Tibial artery (tissue), 4 donors: ENCODE measurements around the gene PPP2CA.

ENCODE experiments used
- DNase-seq, 2 donors: peaks; one replicate each; pipeline ENCODE4 v3.0.0-alpha.2; 2019
- H3K27ac ChIP-seq, 2 donors: fragments of 200-600 bp; sonication (generic) in 1 of 2; 1 replicate in 1 of 2; 2 replicates in 1 of 2; pipeline ENCODE4 v1.5.1; 2018 to 2019; ENCODE audit warnings: mild to moderate bottlenecking in 1 of 2
- H3K27me3 ChIP-seq, 2 donors: fragments of 200-600 bp; sonication (generic) in 1 of 2; one replicate each; pipeline versions ENCODE4 v1.5.1 to v1.6.0; 2016 to 2019
- H3K36me3 ChIP-seq, 3 donors: fragments of 200-600 bp; sonication (generic) in 2 of 3; one replicate each; pipeline ENCODE4 v1.5.1; 2016 to 2019; ENCODE audit warnings: mild to moderate bottlenecking in 2 of 3
- H3K4me1 ChIP-seq, 4 donors: fragments of 200-600 bp; sonication (generic) in 2 of 4; 1 replicate in 3 of 4; 2 replicates in 1 of 4; pipeline ENCODE4 v1.5.1; 2016 to 2019
- H3K4me3 ChIP-seq, 2 donors: fragments of 200-600 bp; sonication (generic) in 1 of 2; 1 replicate in 1 of 2; 2 replicates in 1 of 2; pipeline ENCODE4 v1.5.1; 2018 to 2019; ENCODE audit warnings: mild to moderate bottlenecking in 2 of 2
- H3K9me3 ChIP-seq, 3 donors: fragments of 200-600 bp; sonication (generic) in 1 of 3; one replicate each; pipeline ENCODE4 v1.5.1; 2016 to 2019
- intact Hi-C: fragments of 100-400 bp; cut with DNase I; formaldehyde crosslinking; loops from one replicate; pipeline ENCODE4 v1.15.0; 2023; ENCODE audit warnings: low total_unique reads
- TF ChIP-seq, protein P1 (sequence below), 2 experiments: fragments of 200-600 bp in 1 of 2; fragments of 450-650 bp in 1 of 2; IDR thresholded peaks; one replicate each; pipeline ENCODE4 v1.5.1; 2017 to 2019; ENCODE audit warnings: antibody characterized with exemption in 2 of 2, mild to moderate bottlenecking in 1 of 2, moderate library complexity in 1 of 2

Gene PPP2CA

DNA sequence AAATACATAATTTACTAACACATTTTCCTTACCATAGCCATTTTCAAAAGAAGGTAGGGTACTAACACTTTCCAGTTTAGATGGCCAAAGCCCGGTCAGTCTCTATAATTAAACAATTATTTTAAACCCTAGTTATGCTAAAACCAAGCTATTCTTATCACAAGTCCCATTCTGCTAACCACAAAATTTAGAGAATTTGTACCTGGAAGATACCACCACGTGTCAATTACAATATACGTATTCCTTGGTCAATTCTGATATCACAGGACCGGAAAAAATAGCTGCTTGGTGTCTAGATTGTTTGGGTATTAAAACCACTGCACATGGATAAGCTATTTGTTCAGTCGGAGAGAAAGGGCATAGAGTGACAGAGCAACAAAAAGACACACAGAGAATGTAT, 30.2 kb downstream of the PPP2CA start:
- no peaks in the 10 kb centered on the region for H3K4me1 ChIP-seq
- no peaks in the 10 kb centered on the region for H3K9me3 ChIP-seq
- no peak for DNase-seq
- no peak overlapping the region for H3K4me3 ChIP-seq
- no peak overlapping the region for H3K27ac ChIP-seq
- intact Hi-C loops: no loop called here
- H3K27me3 ChIP-seq: no peaks in the 10 kb centered on the region
- H3K36me3 ChIP-seq: peaks cover 48 to 66% (median 59%) of the 10 kb centered on the region in 3 donors
- TF ChIP-seq, protein P1, sequence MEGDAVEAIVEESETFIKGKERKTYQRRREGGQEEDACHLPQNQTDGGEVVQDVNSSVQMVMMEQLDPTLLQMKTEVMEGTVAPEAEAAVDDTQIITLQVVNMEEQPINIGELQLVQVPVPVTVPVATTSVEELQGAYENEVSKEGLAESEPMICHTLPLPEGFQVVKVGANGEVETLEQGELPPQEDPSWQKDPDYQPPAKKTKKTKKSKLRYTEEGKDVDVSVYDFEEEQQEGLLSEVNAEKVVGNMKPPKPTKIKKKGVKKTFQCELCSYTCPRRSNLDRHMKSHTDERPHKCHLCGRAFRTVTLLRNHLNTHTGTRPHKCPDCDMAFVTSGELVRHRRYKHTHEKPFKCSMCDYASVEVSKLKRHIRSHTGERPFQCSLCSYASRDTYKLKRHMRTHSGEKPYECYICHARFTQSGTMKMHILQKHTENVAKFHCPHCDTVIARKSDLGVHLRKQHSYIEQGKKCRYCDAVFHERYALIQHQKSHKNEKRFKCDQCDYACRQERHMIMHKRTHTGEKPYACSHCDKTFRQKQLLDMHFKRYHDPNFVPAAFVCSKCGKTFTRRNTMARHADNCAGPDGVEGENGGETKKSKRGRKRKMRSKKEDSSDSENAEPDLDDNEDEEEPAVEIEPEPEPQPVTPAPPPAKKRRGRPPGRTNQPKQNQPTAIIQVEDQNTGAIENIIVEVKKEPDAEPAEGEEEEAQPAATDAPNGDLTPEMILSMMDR (IDR thresholded peaks at IDR 0.05): no peak

DNA sequence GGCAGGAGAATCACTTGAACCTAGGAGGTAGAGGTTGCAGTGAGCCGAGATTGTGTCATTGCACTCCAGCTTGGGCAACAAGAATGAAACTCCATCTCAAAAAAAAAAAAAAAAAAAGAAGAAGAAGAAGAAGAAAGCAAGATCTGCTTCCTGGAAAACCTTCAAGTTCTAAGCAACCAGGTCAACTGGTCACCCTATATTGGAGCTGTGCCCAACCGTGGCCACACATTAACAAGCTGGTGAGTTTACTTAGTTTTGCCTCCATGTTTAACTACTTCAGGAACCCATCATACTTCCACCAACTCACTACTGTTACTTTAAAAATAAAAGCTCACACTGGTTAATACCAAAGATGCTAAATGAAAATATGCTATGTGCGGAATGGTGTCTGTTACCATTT, 36.8 kb downstream of the PPP2CA start:
- no peak for DNase-seq
- H3K4me1 ChIP-seq: peaks cover 0 to 3% (median 0%) of the 10 kb centered on the region in 4 donors
- H3K4me3 ChIP-seq: no peak overlapping the region
- no peaks in the 10 kb centered on the region for H3K27me3 ChIP-seq
- peaks cover 0 to 7% (median 0%) of the 10 kb centered on the region in 3 donors for H3K36me3 ChIP-seq
- intact Hi-C loops: no loop called here
- H3K27ac ChIP-seq: no peak overlapping the region
- TF ChIP-seq, protein P1 (IDR thresholded peaks at IDR 0.05): no peak
- H3K9me3 ChIP-seq: no peaks in the 10 kb centered on the region

DNA sequence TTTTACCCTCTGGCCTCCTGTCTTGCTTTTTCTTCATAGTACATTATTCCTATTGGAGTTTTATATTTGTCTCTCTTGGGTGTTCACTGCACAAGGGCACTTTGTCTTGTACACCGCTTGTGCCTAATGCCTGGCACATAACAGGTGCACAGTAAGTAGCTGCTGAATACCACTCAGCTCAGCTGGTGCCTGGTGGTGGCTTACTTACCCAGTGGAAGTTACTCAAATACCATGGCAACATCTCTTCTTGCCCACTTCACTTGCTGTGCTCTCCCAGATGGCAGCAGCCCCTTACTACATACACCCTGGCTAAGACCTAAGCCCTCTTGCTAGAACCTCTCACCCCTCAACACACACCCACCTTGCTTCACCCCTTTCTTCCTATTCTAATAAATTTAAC, 37.8 kb downstream of the PPP2CA start:
- no peaks in the 10 kb centered on the region for H3K9me3 ChIP-seq
- peaks cover 0 to 3% (median 0%) of the 10 kb centered on the region in 4 donors for H3K4me1 ChIP-seq
- DNase-seq: no peak
- H3K27me3 ChIP-seq: no peaks in the 10 kb centered on the region
- TF ChIP-seq, protein P1 (IDR thresholded peaks at IDR 0.05): no peak
- intact Hi-C loops: no loop called here
- H3K27ac ChIP-seq: no peak overlapping the region
- no peak overlapping the region for H3K4me3 ChIP-seq
- H3K36me3 ChIP-seq: no peaks in the 10 kb centered on the region

DNA sequence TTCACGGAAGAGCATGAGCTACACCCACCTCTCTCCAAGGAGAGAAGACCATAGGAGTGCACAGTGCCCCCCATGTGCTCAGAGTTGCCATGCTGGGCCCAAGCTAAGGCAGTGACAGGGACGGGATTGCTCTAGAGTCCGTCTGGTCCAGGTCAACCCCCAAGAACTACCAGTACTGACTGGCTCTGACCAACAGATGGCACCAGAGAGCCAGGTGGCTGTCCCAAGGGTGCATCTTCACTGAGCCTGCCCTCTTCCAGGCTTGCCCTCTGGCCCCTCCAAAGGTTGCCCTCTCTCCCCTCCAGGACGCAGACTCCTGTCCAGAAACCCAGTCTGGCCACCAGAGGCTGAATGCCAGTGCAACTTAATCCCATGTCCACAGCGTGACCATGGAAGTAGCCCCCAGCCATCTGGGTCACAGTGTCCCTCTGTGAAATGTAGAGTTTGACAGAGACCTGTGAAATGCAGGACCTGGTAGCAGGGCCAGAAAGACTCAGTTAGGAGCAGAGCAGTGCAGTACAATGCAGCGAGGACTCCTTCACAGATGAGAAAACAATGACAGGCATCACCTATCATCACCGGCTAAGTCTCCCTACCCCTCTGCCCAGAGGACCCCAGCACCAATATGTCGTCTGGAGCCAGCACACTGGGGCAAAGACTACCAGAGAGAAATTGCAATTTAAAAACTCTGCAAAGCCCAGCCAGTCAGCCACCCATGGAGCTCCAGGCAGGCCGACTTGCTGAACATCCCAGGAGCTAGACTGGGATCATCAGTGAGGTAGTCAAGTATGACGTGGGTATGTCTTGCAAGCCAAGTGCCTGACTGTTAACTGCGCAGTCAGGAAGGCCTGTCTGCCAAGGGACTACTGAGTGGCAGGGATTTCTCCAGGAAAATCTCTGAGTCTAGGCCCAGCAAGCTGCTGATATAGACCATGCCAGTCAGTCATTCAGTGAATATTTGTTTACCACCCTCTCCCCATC, 41.4 kb downstream of the PPP2CA start:
- intact Hi-C loops: loop anchor here (2.0 kb wide), 1 partner anchor 106 kb away; no protein-coding TSS in a partner anchor
- H3K9me3 ChIP-seq: no peaks in the 10 kb centered on the region

DNA sequence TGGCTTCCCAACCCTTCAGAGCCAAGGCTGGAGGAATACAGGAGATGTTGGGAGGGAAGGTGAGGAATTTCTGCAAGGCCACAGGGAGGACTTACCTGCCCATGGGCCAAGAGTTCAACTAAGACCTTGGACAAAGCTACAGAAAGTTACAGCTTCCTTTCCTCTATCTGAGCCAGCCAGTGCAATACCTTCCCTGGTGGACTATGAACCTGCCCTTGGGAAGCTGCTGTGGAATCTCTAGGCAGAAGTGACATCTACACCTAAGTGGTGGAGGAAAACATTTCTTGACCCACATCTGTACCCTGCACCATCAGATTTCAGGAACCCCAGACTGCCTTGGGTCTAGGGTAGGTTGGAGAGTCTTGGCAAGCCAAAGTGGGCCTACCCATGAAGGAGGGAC, 42.4 kb downstream of the PPP2CA start:
- TF ChIP-seq, protein P1 (IDR thresholded peaks at IDR 0.05): no peak
- intact Hi-C loops: no loop called here
- Histone ChIP-seq H3K4me3 (no peak overlapping the region), H3K9me3 (no peaks in the 10 kb centered on the region), H3K27me3 (no peaks in the 10 kb centered on the region), H3K27ac (no peak overlapping the region), H3K4me1 (peaks cover 0 to 3% (median 0%) of the 10 kb centered on the region in 4 donors), H3K36me3 (no peaks in the 10 kb centered on the region)
- no peak for DNase-seq

More for the DNA sequence above, 41.4 kb downstream of the PPP2CA start:
- no peak overlapping the region for H3K4me3 ChIP-seq
- TF ChIP-seq, protein P1 (IDR thresholded peaks at IDR 0.05): peak; percentile 84 to 95
- H3K4me1 ChIP-seq: peaks cover 0 to 3% (median 0%) of the 10 kb centered on the region in 4 donors
- H3K36me3 ChIP-seq: no peaks in the 10 kb centered on the region
- no peak overlapping the region for H3K27ac ChIP-seq
- peak; percentile 61 to 81 for DNase-seq
- H3K27me3 ChIP-seq: no peaks in the 10 kb centered on the region
